Occipital lobe (tissue), 2 donors: ENCODE measurements around the gene PSMD11. TPM values are rescaled to one million over a fixed set of nuclear protein-coding genes. Genes with fewer than 3 reads are reported as not detected.

ENCODE experiments used
- DNase-seq: peaks from one replicate; lab custom pipeline; 2025; lab: John Stamatoyannopoulos, UW
- total RNA-seq: library from RNA; depleted of rRNA; stranded (reverse); fragments of >200 nt; gene quantifications from one replicate; pipeline ENCODE4 v1.2.3, GENCODE V29; 2014

The PSMD11 gene
- total RNA-seq, 1 donor from 2014 or later = 53.2 TPM

GRCh38 chr17:32489320-32490100, 45.2 kb downstream of the PSMD11 start:
- no peak for DNase-seq

- DNase-seq = no peak
Measured at GRCh38 chr17:32490101-32490482, 45.8 kb downstream of the PSMD11 start.

GRCh38 chr17:32491371-32492263, 47.3 kb downstream of the PSMD11 start:
- DNase-seq = no peak

GRCh38 chr17:32492264-32492589, 47.9 kb downstream of the PSMD11 start:
- DNase-seq = no peak

- no peak for DNase-seq
Measured at GRCh38 chr17:32492648-32493289, 48.5 kb downstream of the PSMD11 start.

- DNase-seq = no peak
Measured at GRCh38 chr17:32493571-32493970, 49.3 kb downstream of the PSMD11 start.

GRCh38 chr17:32493976-32494513, 49.7 kb downstream of the PSMD11 start:
- DNase-seq = no peak

- peak; percentile 64 for DNase-seq
Measured at GRCh38 chr17:32494621-32495358, 50.5 kb downstream of the PSMD11 start.

GRCh38 chr17:32495359-32496231, 51.3 kb downstream of the PSMD11 start:
- DNase-seq = no peak

GRCh38 chr17:32496395-32497073, 52.2 kb downstream of the PSMD11 start:
- no peak for DNase-seq

GRCh38 chr17:32497431-32498205, 53.3 kb downstream of the PSMD11 start:
- no peak for DNase-seq

GRCh38 chr17:32498391-32498790, 54.1 kb downstream of the PSMD11 start:
- no peak for DNase-seq

- DNase-seq = no peak
Measured at GRCh38 chr17:32502013-32502412, 57.7 kb downstream of the PSMD11 start.

GRCh38 chr17:32502710-32503109, 58.4 kb downstream of the PSMD11 start:
- no peak for DNase-seq

- DNase-seq = no peak
Measured at GRCh38 chr17:32503251-32504165, 59.2 kb downstream of the PSMD11 start.

GRCh38 chr17:32504166-32504990, 60.1 kb downstream of the PSMD11 start:
- DNase-seq = no peak

- no peak for DNase-seq
Measured at GRCh38 chr17:32508926-32509325, 64.6 kb downstream of the PSMD11 start.
